OCI-LY1 (cell line): ENCODE results near the gene FKBP14.

Source experiments
- EZH2 ChIP-seq: fragments of 200-600 bp; sonication (generic), shearing (Covaris generic); IDR thresholded peaks from 2 replicates; pipeline ENCODE4 v1.8.0; 2017; ENCODE audit warnings: borderline replicate concordance, mixed run types, mild to moderate bottlenecking, antibody characterized with exemption, low read length, moderate library complexity, mixed read lengths
- TF ChIP-seq, protein P1 (sequence below): fragments of 200-600 bp; sonication (generic), shearing (Covaris generic); IDR thresholded peaks from 2 replicates; pipeline ENCODE4 v1.5.1; 2017; ENCODE audit warnings: mild to moderate bottlenecking, antibody characterized with exemption, low read length, moderate library complexity, mixed read lengths

DNA sequence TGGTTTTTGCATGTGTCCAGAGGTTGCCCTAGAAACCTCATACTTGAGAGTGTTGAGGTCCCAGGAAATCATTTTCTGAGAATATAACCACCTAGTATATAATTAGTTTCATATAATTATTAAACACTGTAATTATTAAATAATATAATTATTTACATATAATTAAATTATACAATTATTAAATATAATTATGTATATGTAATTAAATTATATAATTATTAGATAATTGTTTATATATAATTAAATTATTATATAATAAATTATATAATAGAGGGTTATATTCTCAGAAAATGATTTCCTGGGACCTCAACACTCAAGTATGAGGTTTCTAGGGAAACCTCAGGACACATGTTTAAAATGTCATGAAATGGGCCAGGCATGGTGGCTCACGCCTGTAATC is 64.5 kb downstream of the FKBP14 start:
- TF ChIP-seq, protein P1, sequence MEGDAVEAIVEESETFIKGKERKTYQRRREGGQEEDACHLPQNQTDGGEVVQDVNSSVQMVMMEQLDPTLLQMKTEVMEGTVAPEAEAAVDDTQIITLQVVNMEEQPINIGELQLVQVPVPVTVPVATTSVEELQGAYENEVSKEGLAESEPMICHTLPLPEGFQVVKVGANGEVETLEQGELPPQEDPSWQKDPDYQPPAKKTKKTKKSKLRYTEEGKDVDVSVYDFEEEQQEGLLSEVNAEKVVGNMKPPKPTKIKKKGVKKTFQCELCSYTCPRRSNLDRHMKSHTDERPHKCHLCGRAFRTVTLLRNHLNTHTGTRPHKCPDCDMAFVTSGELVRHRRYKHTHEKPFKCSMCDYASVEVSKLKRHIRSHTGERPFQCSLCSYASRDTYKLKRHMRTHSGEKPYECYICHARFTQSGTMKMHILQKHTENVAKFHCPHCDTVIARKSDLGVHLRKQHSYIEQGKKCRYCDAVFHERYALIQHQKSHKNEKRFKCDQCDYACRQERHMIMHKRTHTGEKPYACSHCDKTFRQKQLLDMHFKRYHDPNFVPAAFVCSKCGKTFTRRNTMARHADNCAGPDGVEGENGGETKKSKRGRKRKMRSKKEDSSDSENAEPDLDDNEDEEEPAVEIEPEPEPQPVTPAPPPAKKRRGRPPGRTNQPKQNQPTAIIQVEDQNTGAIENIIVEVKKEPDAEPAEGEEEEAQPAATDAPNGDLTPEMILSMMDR: no peak
- TF ChIP-seq EZH2: no peak
